ENCODE data around the gene RIPOR2.
"Not testable (repeated sequence)": the region's sequence is repeated elsewhere in the genome, so short reads cannot be mapped to it uniquely, and the experiment has no call there.

The RIPOR2 gene

GRCh38 chr6:24797596-24798216 is 138.1 kb downstream of the RIPOR2 start:
- DNase-seq = no peak

GRCh38 chr6:24796616-24797290 is 139.0 kb downstream of the RIPOR2 start:
- no peak for DNase-seq

GRCh38 chr6:24795106-24795505 is 140.7 kb downstream of the RIPOR2 start:
- no peak for DNase-seq

- no peak for DNase-seq
These were observed 147.6 kb downstream of the RIPOR2 start for GRCh38 chr6:24788031-24788665.

GRCh38 chr6:24780206-24780605 is 155.6 kb downstream of the RIPOR2 start:
- no peak for DNase-seq

- DNase-seq = no peak
These were observed 156.2 kb downstream of the RIPOR2 start for GRCh38 chr6:24779416-24780016.

GRCh38 chr6:24778878-24779277 is 156.9 kb downstream of the RIPOR2 start:
- DNase-seq = no peak

- no peak for DNase-seq
These were observed 157.6 kb downstream of the RIPOR2 start for GRCh38 chr6:24778121-24778520.

- no peak for DNase-seq
These were observed 158.5 kb downstream of the RIPOR2 start for GRCh38 chr6:24777227-24777626.

GRCh38 chr6:24775520-24776058 is 160.2 kb downstream of the RIPOR2 start:
- DNase-seq = peak; percentile 47

- peak; percentile 91 for DNase-seq
These were observed 160.9 kb downstream of the RIPOR2 start, which contains the start of gene GMNN for GRCh38 chr6:24774696-24775519. TSS of gene GMNN (plus strand) at chr6:24774937. CDS start at chr6:24777247, 2,310 bp downstream.

GRCh38 chr6:24768361-24768760 is 167.4 kb downstream of the RIPOR2 start:
- DNase-seq = no peak

- no peak for DNase-seq
These were observed 168.9 kb downstream of the RIPOR2 start for GRCh38 chr6:24766680-24767462.

- DNase-seq = not testable (repeated sequence)
These were observed 169.8 kb downstream of the RIPOR2 start for GRCh38 chr6:24765968-24766367.

GRCh38 chr6:24764833-24765828 is 170.6 kb downstream of the RIPOR2 start:
- DNase-seq = not testable (repeated sequence)

GRCh38 chr6:24763578-24763977 is 172.2 kb downstream of the RIPOR2 start:
- DNase-seq = no peak

- DNase-seq = no peak
These were observed 173.9 kb downstream of the RIPOR2 start for GRCh38 chr6:24761851-24762250.

- no peak for DNase-seq
These were observed 174.4 kb downstream of the RIPOR2 start for GRCh38 chr6:24761193-24761835.

GRCh38 chr6:24760210-24760609 is 175.6 kb downstream of the RIPOR2 start:
- no peak for DNase-seq

- no peak for DNase-seq
These were observed 176.0 kb downstream of the RIPOR2 start for GRCh38 chr6:24759718-24760117.
